Heart right ventricle (tissue), 16 donors: ENCODE measurements around the gene IL12A. TPM values are rescaled to one million over a fixed set of nuclear protein-coding genes. Genes with fewer than 3 reads are reported as not detected.
A peak's percentile ranks its signal among the peaks of the same experiment; 100 is the strongest.

Experiments used
- ATAC-seq, 8 donors: fragments of 200-7000 bp; cut with Tn5 transposase; one replicate each; pipeline ENCODE4 v1.9.1; 2020; ENCODE audit warnings: mild to moderate bottlenecking in 8 of 8, moderate library complexity in 8 of 8, moderate number of reproducible peaks in 1 of 8
- DNase-seq, 2 donors: peaks; one replicate each; pipeline ENCODE4 v3.0.0-alpha.2; 2020
- H3K27ac ChIP-seq, 10 donors: fragments of 200-600 bp; sonication (generic) in 2 of 10; one replicate each; pipeline versions ENCODE4 v1.5.0 to v1.8.0; 2020 to 2022; ENCODE audit warnings: mild to moderate bottlenecking in 3 of 10
- H3K27me3 ChIP-seq, 7 donors: fragments of 200-600 bp; one replicate each; pipeline ENCODE4 v1.8.0; 2021 to 2022; ENCODE audit warnings: mild to moderate bottlenecking in 2 of 7
- H3K36me3 ChIP-seq, 9 donors: fragments of 200-600 bp; sonication (generic) in 1 of 9; one replicate each; pipeline versions ENCODE4 v1.5.0 to v1.8.0; 2020 to 2022; ENCODE audit warnings: mild to moderate bottlenecking in 2 of 9
- H3K4me1 ChIP-seq, 9 donors: fragments of 200-600 bp; sonication (generic) in 1 of 9; one replicate each; pipeline versions ENCODE4 v1.5.0 to v1.8.0; 2020 to 2022; ENCODE audit warnings: mild to moderate bottlenecking in 4 of 9
- H3K4me3 ChIP-seq, 10 donors: fragments of 200-600 bp; sonication (generic) in 2 of 10; one replicate each; pipeline versions ENCODE4 v1.5.0 to v1.8.0; 2020 to 2022; ENCODE audit warnings: mild to moderate bottlenecking in 7 of 10, moderate library complexity in 2 of 10
- H3K9me3 ChIP-seq, 11 donors: fragments of 200-600 bp in 10 of 11; sonication (generic) in 2 of 11; one replicate each; pipeline versions ENCODE4 v1.5.0 to v1.8.0; 2013 to 2022; ENCODE audit warnings: mild to moderate bottlenecking in 2 of 11, control low read depth in 1 of 11, moderate library complexity in 1 of 11
- CTCF ChIP-seq, 9 donors: fragments of 200-600 bp; sonication (generic) in 2 of 9; IDR thresholded peaks; one replicate each; pipeline versions ENCODE4 v1.5.0 to v1.8.0; 2021 to 2022; ENCODE audit warnings: antibody characterized with exemption in 9 of 9, mild to moderate bottlenecking in 5 of 9, moderate library complexity in 1 of 9
- WGBS, 2 donors: extraction: QIAGEN DNeasy Blood & Tissue Kit; methylation state at CpG; one replicate each; pipeline ENCODE4 v1.1.7; 2013; ENCODE audit warnings: inconsistent platforms in 1 of 2; 5-methylcytosine and 5-hydroxymethylcytosine counted together
- intact Hi-C, 10 donors: fragments of 100-400 bp; cut with DNase I; formaldehyde crosslinking; loops; one replicate each; pipeline versions ENCODE4 v1.11.1 to v1.14.2; 2022
- polyA plus RNA-seq, 2 donors: library from polyadenylated mRNA; stranded (reverse); fragments of 200-250 nt; gene quantifications; one replicate each; pipeline ENCODE4 v1.2.3, GENCODE V29; 2013
- total RNA-seq, 10 donors: library from RNA; stranded (reverse); fragmentation: NEBNext Ultra II Directional in 3 of 10; extraction: Animal tissue kit (Norgen Biotek cat#: 25700) in 3 of 10; gene quantifications; one replicate each; pipeline versions ENCODE4 v1.2.1 to v1.2.4, GENCODE V29; 2021 to 2023
- donor health status: Arrhythmogenic right ventricular cardiomyopathy.
- donor health status: ischemic (EF 13 %, LVEDD 7.1; RV severe dilation, severe dysfunction).
- donor health status: healthy with polysubstance abuse.
- donor health status: DM: no; HTN: yes; CAD: no.
- donor health status: DM: no; HTN: no; CAD: no.
- donor health status: ischemic (EF 25% LVEDD 6.9; RV normal size, moderate dysfunction).
- donor health status: ischemic (EF 25% LVEDD 5.7; RV mildly dilated, moderate dysfunction).
- donor health status: healthy.
- donor health status: DM: yes; HTN: yes; CAD: no.
- donor health status: Ischemic cardiomyopathy.
- donor health status: ischemic (EF 35%, LVEDD 5.7; RV mildly dilated, moderate dysfunction).
- donor health status: nonischemic (EF 11% LVEDD 7.7; RV severe dilation, severe dysfunction).
- donor health status: DM: yes; HTN: yes; CAD: no.
- donor health status: PGD.
- donor health status: ischemic (EF 29% LVEDD 5.4; RV normal size, mild dysfunction).
- donor health status: nonischemic (EF 23%, LVEDD 6.1; RV moderate dilation, normal function).

IL12A gene
- total and polyA plus RNA-seq, 12 donors = 0.53 to 2.3 (median 0.97) TPM; not detected in 1

- intact Hi-C loops = loop anchor here in 4 of 10 donors (10.0 kb wide), 3 partner anchors 119 to 379 kb away; no protein-coding TSS in a partner anchor
- peaks cover 0 to 8% (median 3%) of the 10 kb centered on the region in 9 donors for H3K4me1 ChIP-seq
These were observed 47.1 kb downstream of the IL12A start for GRCh38 chr3:160035757-160036156.

GRCh38 chr3:160038862-160039562 is 50.4 kb downstream of the IL12A start:
- no peak overlapping the region for H3K27ac ChIP-seq
- ATAC-seq = peak; percentile 25 to 57 (median 40)
- intact Hi-C loops = loop anchor here in 4 of 10 donors (10.0 kb wide), 3 partner anchors 116 to 376 kb away; no protein-coding TSS in a partner anchor

More at GRCh38 chr3:160035757-160036156, 47.1 kb downstream of the IL12A start:
- Histone ChIP-seq H3K27me3 (peaks cover 0 to 44% (median 29%) of the 10 kb centered on the region in 7 donors), H3K36me3 (no peaks in the 10 kb centered on the region), H3K9me3 (no peaks in the 10 kb centered on the region), H3K4me3 (no peak overlapping the region), H3K27ac (no peak overlapping the region)
- no peak for ATAC-seq
- TF ChIP-seq CTCF (IDR thresholded peaks at IDR 0.05) = no peak
- DNase-seq = no peak
- 93 to 96% methylated on average over 1 of the region's 1 CpG for WGBS, 2 donors

GRCh38 chr3:160040181-160040580 is 51.5 kb downstream of the IL12A start:
- Histone ChIP-seq H3K9me3 (peaks cover 0 to 18% (median 0%) of the 10 kb centered on the region in 11 donors), H3K36me3 (no peaks in the 10 kb centered on the region), H3K4me3 (no peak overlapping the region), H3K27ac (no peak overlapping the region), H3K4me1 (peaks cover 0 to 8% (median 3%) of the 10 kb centered on the region in 9 donors), H3K27me3 (peaks cover 0 to 48% (median 37%) of the 10 kb centered on the region in 7 donors)
- no peak for TF ChIP-seq CTCF (IDR thresholded peaks at IDR 0.05)
- intact Hi-C loops = loop anchor here in 2 of 10 donors (5.0 to 10.0 kb wide), 2 partner anchors 302 to 445 kb away; no protein-coding TSS in a partner anchor
- WGBS, 2 donors = 70 to 80% methylated on average over 3 of the region's 3 CpGs
- DNase-seq = no peak
- ATAC-seq = no peak

More at GRCh38 chr3:160038862-160039562, 50.4 kb downstream of the IL12A start:
- Histone ChIP-seq H3K9me3 (peaks cover 0 to 18% (median 0%) of the 10 kb centered on the region in 11 donors), H3K27me3 (peaks cover 0 to 48% (median 37%) of the 10 kb centered on the region in 7 donors), H3K4me1 (peaks cover 0 to 8% (median 3%) of the 10 kb centered on the region in 9 donors), H3K4me3 (peak overlapping the region in 9 of 10 donors; percentile 11 to 48 (median 46)), H3K36me3 (no peaks in the 10 kb centered on the region)
- WGBS, 2 donors = 3 to 4% methylated on average over 36 of the region's 36 CpGs
- no peak for TF ChIP-seq CTCF (IDR thresholded peaks at IDR 0.05)
- peak in 1 of 2 donors; percentile 15 for DNase-seq

- H3K27ac ChIP-seq = no peak overlapping the region
- H3K36me3 ChIP-seq = no peaks in the 10 kb centered on the region
- H3K27me3 ChIP-seq = peaks cover 0 to 44% (median 35%) of the 10 kb centered on the region in 7 donors
- intact Hi-C loops = loop anchor here in 2 of 10 donors (5.0 to 10.0 kb wide), 2 partner anchors 301 to 443 kb away; no protein-coding TSS in a partner anchor
- no peak for ATAC-seq
- no peak overlapping the region for H3K4me3 ChIP-seq
- peaks cover 0 to 8% (median 3%) of the 10 kb centered on the region in 9 donors for H3K4me1 ChIP-seq
- 64 to 78% methylated on average over 1 of the region's 1 CpG for WGBS, 2 donors
- H3K9me3 ChIP-seq = peaks cover 0 to 18% (median 0%) of the 10 kb centered on the region in 11 donors
- DNase-seq = no peak
- TF ChIP-seq CTCF (IDR thresholded peaks at IDR 0.05) = no peak
These were observed 52.8 kb downstream of the IL12A start for GRCh38 chr3:160041465-160041864.
